Astrocyte of the hippocampus (primary cell): ENCODE results near the gene MYO15A.
"Not testable (repeated sequence)": the region's sequence is repeated elsewhere in the genome, so short reads cannot be mapped to it uniquely, and the experiment has no call there.

Experiments used
- DNase-seq: peaks from one replicate; pipeline ENCODE4 v3.0.0; 2011; ENCODE audit warnings: low read depth, low spot score

The MYO15A gene

DNA sequence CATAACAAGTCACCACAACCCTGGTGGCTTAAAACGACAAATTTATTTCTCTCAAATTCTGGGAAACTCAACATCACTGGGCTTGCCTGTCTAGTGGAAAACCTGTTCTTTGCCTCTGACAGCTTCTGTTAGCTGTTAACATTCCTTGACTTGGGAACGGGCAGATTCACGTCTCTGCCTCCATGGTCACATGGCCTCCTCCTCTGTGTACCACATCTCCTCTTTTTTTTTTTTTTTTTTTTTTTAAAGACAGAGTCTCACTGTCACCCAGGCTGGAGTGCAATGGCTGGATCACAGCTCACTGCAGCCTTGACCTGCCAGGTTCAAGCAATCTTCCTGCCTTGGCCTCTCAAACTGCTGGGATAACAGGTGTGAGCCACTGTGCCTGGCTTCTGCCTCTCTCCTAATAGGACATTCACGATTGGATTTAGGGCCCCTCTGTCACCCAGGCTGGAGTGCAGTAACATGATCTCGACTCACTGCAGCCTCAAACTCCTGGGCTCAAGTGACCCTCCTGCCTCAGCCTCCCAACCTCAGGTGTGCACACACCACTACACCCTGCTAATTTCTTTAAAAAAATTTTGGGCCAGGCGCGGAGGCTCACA, 105.2 kb downstream of the MYO15A start:
- no peak for DNase-seq

DNA sequence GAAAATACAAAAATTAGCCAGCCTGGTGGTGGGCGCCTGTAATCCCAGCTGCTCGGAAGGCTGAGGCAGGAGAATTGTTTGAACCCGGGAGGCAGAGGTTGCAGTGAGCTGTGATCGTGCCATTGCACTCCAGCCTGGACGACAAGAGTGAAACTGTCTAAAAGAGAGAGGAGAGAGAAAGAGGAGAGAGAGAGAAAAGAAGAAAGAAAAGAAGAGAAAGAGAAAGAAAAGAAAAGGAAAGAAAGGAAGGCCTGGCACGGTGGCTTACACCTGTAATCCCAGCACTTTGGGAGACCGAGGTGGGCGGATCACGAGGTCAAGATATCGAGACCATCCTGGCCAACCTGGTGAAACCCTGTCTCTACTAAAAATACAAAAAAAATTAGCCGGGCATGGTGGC, 108.3 kb downstream of the MYO15A start:
- not testable (repeated sequence) for DNase-seq

DNA sequence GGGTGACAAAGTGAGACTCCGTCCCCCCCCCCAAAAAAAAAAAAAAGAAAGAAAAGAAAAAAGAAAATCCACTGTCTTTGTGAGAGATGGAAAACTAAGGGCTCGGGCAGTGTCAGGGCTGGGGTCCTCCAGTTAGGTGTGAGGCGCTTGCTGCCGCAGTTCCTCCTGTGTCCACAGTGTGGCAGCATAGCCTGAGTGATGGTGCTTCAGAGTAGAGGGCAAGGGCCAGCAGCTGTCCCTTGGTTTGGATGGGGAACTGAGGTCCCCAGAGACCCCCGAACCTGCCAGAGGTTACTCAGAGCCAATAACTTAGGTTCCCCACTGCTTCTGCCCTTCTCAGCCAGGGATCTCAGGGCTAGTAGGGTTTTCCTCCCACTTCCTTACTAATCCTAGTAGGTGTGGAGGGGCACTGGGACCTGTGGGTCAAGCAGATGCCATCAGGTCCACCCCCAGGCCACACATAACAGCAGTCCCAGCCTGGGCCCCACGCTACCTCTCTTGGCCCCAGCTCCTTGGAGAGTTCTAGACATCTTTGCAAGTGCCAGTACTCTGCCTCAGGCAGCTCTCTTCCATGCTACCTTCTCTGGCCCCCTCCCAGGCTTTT, 109.0 kb downstream of the MYO15A start:
- peak; percentile 81 for DNase-seq

DNA sequence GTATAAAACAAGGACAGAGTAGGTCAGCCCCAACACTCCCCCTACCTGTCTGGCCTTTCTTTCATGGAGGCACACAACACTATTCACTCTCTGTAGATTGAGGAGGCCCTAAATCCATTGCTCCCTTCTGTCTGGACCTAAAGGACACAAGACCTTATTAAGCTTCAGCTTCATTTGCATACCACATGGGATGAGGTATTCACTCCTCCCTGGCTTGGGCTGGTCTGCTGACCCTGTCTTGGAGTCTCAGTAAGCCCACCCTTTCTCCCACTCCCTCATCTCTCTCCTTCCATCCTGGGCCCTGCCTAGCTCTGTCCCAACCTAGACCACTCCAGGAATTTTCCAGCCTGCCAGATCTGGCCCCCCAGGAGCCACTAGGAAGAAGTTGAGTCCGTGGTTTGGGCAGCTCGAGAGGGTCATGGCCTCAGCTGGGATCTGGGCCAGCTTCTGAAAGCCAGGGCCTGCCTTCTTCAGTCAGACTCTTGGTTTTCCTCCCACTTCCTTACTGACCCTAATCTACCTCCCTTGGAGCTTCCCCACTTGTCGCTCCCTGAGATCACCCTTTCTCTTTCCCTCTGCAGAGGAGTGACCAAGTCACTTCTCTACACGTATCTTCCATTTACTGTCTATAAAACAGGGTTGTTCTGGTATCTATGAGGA, 110.3 kb downstream of the MYO15A start:
- DNase-seq: peak; percentile 70

DNA sequence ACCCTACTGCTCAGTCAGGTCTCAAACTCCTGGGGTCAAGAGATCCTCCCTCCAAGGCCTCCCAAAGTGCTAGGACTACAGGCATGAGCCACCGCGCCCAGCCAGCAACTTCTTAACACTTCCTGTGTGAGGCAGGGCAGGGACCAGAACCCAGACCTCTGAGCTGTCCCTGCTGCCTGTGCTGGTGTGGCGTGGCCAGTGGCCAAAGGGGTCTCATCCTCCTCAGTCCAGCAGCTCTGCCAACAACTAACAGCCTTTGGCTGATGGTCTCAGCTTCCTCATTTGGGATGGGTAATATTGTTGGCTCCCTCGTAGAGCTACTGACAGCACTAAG, 115.5 kb downstream of the MYO15A start:
- DNase-seq: no peak

DNA sequence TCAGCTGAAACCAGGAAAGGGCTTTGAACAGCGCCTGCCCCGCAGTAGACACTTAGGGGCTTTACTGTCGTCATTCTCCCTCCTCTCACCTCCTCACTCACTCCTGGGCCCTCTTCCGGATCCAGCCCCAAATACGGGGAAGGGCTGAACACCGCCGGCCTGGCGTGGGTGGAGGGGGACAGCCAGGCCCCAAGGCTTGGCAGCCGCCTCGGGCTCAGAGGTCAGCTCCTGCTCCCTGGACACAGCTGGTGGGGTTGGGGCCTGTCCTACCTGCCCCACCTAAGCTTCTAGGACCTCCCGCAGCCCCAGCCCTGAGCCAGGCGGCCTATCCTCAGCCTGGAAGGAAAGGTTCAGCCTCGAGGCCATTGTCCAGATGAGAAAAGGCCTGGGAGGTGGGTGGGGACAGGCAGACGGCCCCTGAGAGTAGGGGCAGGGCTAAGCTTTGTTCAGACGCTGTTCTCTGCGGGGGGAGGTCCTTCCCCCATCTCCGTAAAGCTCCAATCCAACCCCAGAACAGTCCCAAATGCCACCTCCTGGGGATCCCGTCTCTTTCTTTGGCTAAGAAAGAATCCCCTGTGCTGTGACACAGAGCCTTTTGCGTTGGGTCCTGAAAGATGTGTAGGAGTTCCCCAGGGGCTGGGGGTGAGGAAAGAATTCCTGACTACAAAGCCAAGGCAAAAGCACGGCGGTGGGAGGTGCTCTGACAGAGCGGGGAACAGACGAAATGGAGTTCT, 116.0 kb downstream of the MYO15A start:
- DNase-seq: peak; percentile 46

DNA sequence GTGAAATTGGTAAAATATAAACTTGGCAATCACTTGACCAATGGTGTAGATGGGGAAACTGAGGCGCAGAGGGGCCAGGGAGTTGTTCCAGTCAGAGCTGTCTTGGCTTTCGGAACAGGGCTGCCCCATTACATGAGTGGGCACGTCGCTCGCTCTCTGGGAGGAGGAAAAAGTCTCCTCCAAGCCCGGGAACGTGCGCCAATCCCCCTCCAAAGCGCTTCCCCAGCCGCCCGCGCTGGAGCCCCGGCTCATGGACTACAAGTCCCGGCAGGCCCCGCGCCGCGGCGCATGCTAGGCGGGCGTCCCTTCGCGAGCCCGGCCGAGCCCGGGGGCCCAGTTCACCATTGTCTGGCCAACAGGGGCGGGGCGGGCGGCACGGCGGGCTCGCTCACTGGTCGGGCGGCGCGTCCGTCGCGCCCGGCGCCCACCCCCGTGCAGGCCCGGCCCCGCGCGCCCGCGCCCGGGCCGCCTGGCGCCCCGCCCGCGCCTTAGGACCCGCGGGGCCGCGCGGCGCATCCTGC, 116.6 kb downstream of the MYO15A start, which contains the start of gene LLGL1:
Gene LLGL1 (plus strand): TSS at position 515 of the 521 bp plus-strand sequence. CDS start 48 bp downstream, outside the sequence.
- DNase-seq: peak; percentile 99

DNA sequence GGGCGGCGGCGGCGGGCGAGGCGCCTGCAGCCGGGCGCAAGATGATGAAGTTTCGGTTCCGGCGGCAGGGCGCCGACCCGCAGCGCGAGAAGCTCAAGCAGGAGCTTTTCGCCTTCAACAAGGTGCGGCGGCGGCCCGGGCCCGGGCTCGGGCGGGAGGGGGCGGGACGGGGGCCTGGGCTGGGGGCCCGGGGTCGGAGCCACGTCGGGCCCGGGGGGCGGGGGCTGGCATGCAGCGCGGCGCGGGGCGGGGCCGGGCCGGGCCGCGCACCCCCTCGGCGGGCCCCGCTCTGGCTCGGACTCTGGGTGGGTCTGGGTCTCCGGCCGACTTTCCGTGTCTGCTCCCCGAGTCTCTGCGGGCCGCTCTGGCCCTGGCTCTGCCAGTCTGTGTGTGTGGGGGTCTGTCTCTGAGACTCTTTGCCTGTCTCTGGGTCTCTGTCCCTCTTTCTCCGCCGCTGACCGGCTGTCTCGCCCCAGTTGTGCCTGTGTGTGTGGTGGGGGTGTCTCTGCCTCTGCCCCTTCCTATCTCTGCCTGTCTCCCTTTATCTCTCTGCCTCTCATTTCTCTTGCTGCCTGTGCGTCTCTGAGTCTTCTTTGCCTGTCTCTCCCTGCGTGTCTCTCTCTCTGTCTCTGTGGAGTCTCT, 117.2 kb downstream of the MYO15A start:
- no peak for DNase-seq

DNA sequence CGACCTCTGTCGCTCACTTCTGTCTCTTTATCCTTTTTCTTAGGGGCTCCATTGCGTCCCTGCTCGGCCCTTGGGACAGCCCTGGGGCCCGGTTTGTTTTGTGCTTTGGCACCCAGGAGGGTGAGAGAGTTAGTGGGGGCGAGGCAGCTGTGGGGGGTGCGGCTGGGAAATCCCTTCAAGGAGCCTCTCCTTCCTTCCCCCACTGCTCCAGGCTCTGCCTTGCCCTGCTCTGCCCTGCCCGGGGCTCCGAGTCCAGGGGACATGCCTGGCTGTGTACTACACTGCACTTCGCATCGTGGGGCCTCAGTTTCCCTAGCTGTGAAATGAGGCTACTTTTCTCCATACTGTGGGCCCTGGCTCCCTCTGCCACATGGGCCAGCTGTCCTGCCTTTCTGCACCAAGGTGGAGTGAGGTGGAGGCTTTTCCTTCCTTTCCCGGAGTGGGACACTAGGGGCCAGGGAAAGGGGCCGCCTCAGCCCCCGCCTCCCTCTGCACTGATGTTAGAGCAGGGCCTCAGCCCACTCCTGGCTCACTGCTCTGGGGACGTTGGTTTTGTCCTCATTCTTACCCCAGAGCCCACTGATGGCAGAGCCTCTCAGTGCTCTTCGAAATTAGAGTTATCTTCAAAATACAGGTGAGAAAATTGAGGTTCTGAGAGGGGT, 117.9 kb downstream of the MYO15A start:
- DNase-seq: peak; percentile 29

DNA sequence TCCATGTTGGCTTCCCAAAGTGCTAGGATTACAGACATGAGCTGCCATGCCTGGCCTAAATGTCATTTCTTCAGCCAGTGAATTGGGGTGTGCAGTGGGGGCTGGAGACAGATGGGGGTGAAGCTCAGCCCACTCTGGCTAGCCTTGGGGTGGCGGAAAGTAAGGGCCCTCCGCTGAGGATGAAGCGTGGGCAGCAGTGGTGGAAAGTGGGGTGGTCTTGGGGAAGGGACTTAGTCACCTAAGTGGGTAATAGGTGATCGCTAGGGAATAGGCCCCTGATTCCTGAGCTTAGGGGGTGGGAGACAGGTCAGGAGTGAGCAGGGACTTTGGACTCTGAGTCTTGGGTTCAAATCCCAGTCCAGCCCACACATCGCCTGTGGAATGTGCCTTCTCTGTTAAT, 119.1 kb downstream of the MYO15A start:
- no peak for DNase-seq

DNA sequence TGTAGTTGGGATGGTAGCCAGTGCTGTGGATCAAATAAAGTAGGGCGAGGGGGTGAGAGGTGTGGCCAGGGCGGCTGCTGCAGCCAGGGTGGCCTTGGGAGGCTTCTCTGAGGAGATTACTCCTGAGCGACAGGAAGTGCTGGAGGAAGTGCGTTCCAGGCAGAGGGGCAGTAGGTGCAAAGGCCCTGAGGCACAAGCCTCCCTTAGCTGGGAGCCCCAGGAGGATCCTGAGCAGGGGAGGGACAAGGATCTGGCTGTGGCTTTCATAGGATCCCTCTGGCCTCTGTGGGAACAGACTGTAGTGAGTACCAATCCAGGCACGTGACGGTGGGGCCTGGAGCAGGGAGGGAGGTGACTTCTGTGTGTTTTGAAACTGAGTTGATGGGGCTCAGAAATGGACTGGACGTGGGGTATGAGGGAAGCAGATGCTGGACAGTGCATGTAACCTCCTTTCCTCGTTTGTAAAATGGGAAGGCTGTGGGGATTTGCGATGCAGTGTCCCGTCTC, 119.7 kb downstream of the MYO15A start:
- no peak for DNase-seq

DNA sequence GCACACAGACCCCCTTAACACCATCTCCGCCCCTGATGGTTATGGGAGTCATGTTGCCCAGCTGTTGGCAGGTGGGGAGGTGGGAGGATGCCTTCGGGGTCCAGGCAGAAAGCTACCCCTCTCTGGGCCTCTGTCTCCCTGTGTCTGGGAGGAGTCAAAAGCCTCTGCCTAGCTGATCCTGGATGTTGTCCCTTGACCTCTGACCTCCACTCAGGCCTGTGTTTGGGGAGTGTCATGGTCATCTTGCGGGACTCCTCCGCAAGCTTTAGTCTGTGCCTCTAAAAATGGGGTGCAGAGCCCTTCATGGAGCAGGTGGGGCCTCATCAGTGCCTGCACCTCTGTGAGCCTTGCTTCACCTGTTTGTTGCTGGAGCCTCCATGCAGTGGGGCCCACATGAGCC, 120.7 kb downstream of the MYO15A start:
- no peak for DNase-seq
